H1 (cell line): ENCODE data around the gene DPEP2. TPM values are rescaled to one million over a fixed set of nuclear protein-coding genes. Genes with fewer than 3 reads are reported as not detected.

Experiments used
- CTCF ChIA-PET: fragments of 300-600 bp; sonication (Branson Sonifier 250); formaldehyde crosslinking; loops from one replicate; lab custom pipeline; 2021; ENCODE audit not compliant: partially characterized antibody; lab: Charles Lee
- POLR2A ChIA-PET: fragments of 300-600 bp; sonication (Branson Sonifier 250); formaldehyde crosslinking; loops from one replicate; lab custom pipeline; 2021; ENCODE audit warnings: inconsistent platforms; ENCODE audit not compliant: partially characterized antibody; lab: Charles Lee
- DNase-seq, 2 experiments: peaks; one replicate each; pipeline versions ENCODE4 v3.0.0 to v3.0.0-alpha.2; 2010 to 2022; ENCODE audit warnings: low spot score in 2 of 2, low read depth in 1 of 2, mixed read lengths in 1 of 2
- FAIRE-seq: peaks from 2 replicates; lab custom pipeline; 2011; peaks lifted over from hg19 to GRCh38; lab: Jason Lieb, UNC
- H2AFZ ChIP-seq: 2 replicates; pipeline ENCODE4 v1.8.1; 2012; ENCODE audit warnings: low read length, inconsistent platforms
- H2AK5ac ChIP-seq: 2 replicates; pipeline ENCODE4 v1.6.1; 2013; ENCODE audit warnings: low read depth, low read length
- H2BK120ac ChIP-seq: replicated peaks from 2 replicates; pipeline ENCODE3; 2013; ENCODE audit warnings: low read depth, low read length, inconsistent platforms
- H2BK12ac ChIP-seq: 2 replicates; pipeline ENCODE4 v1.6.1; 2013; ENCODE audit warnings: low read depth, low read length
- H2BK15ac ChIP-seq: 2 replicates; pipeline ENCODE4 v1.6.1; 2013; ENCODE audit warnings: low read length
- H2BK20ac ChIP-seq: 2 replicates; pipeline ENCODE4 v1.6.1; 2013; ENCODE audit warnings: low read length
- H2BK5ac ChIP-seq: 2 replicates; pipeline ENCODE4 v1.6.1; 2013; ENCODE audit warnings: low read depth, low read length
- H3K14ac ChIP-seq: 2 replicates; pipeline ENCODE4 v1.6.1; 2013; ENCODE audit warnings: inconsistent platforms; ENCODE audit not compliant: insufficient read length
- H3K18ac ChIP-seq: 2 replicates; pipeline ENCODE4 v1.6.1; 2013; ENCODE audit warnings: low read length; ENCODE audit errors: extremely low read depth
- H3K23ac ChIP-seq: 2 replicates; pipeline ENCODE4 v1.6.1; 2013; ENCODE audit warnings: inconsistent platforms; ENCODE audit not compliant: insufficient read length
- H3K23me2 ChIP-seq: 2 replicates; pipeline ENCODE4 v1.6.1; 2013; ENCODE audit warnings: low read depth, low read length
- H3K27ac ChIP-seq: 2 replicates; pipeline ENCODE4 v1.6.1; 2011; ENCODE audit warnings: low read depth, low read length, inconsistent platforms
- H3K27me3 ChIP-seq, 4 experiments: replicated peaks in 1 of 4; 1 replicate in 1 of 4; 2 replicates in 3 of 4; pipeline versions ENCODE4 v1.6.1 to v1.8.1; 2011 to 2013; ENCODE audit warnings: low read length in 3 of 4, mild to moderate bottlenecking in 3 of 4, inconsistent platforms in 2 of 4, mixed read lengths in 2 of 4, moderate library complexity in 1 of 4; ENCODE audit not compliant: control insufficient read depth in 3 of 4, insufficient read depth in 3 of 4; ENCODE audit errors: extremely low read depth in 1 of 4
- H3K36me3 ChIP-seq, 4 experiments: 2 replicates each; pipeline versions ENCODE4 v1.6.1 to v1.8.1; 2011 to 2013; ENCODE audit warnings: mild to moderate bottlenecking in 4 of 4, low read length in 3 of 4, moderate library complexity in 2 of 4, control low read depth in 1 of 4, inconsistent platforms in 1 of 4; ENCODE audit not compliant: insufficient read depth in 4 of 4, control insufficient read depth in 2 of 4
- H3K4ac ChIP-seq: replicated peaks from 2 replicates; pipeline ENCODE3; 2013; ENCODE audit warnings: low read length, low read depth, mixed read lengths, inconsistent platforms; ENCODE audit not compliant: insufficient read length
- H3K4me1 ChIP-seq, 4 experiments: replicated peaks in 1 of 4; 1 replicate in 1 of 4; 2 replicates in 3 of 4; pipeline versions ENCODE4 v1.6.1 to v1.8.1; 2011 to 2013; ENCODE audit warnings: low read length in 3 of 4, inconsistent platforms in 2 of 4, mixed read lengths in 1 of 4; ENCODE audit not compliant: insufficient read depth in 4 of 4, control insufficient read depth in 3 of 4
- H3K4me2 ChIP-seq, 2 experiments: 2 replicates each; pipeline versions ENCODE4 v1.6.1 to v1.8.1; 2011 to 2013; ENCODE audit warnings: low read depth in 2 of 2, low read length in 2 of 2, control low read depth in 1 of 2, inconsistent platforms in 1 of 2, mild to moderate bottlenecking in 1 of 2; ENCODE audit not compliant: insufficient read depth in 1 of 2
- H3K4me3 ChIP-seq, 4 experiments: fragments of 200-600, 300-600 bp in 1 of 4; sonication (generic), shearing (Covaris generic), sonication (Bioruptor Twin) in 1 of 4; 2 replicates each; pipeline versions ENCODE4 v1.5.1 to v1.8.1; 2011 to 2016; ENCODE audit warnings: low read length in 4 of 4, low read depth in 3 of 4, control low read depth in 2 of 4, inconsistent platforms in 2 of 4, mild to moderate bottlenecking in 2 of 4, mixed read lengths in 1 of 4, moderate library complexity in 1 of 4; ENCODE audit not compliant: insufficient read depth in 2 of 4; ENCODE audit errors: extremely low read depth in 1 of 4
- H3K56ac ChIP-seq: replicated peaks from 2 replicates; pipeline ENCODE3; 2013; ENCODE audit warnings: low read depth, mild to moderate bottlenecking, mixed read lengths, low read length, inconsistent platforms; ENCODE audit not compliant: insufficient read length
- H3K79me1 ChIP-seq: 2 replicates; pipeline ENCODE4 v1.6.1; 2013; ENCODE audit warnings: low read depth, low read length, control low read depth
- H3K79me2 ChIP-seq, 2 experiments: 2 replicates each; pipeline versions ENCODE4 v1.6.1 to v1.8.1; 2012 to 2013; ENCODE audit warnings: low read length in 2 of 2, mild to moderate bottlenecking in 2 of 2, inconsistent platforms in 1 of 2; ENCODE audit not compliant: insufficient read depth in 2 of 2, control insufficient read depth in 1 of 2
- H3K9ac ChIP-seq, 4 experiments: replicated peaks in 1 of 4; 1 replicate in 1 of 4; 2 replicates in 3 of 4; pipeline versions ENCODE4 v1.6.1 to v1.8.1; 2011 to 2013; ENCODE audit warnings: low read depth in 3 of 4, low read length in 3 of 4, control low read depth in 2 of 4, mild to moderate bottlenecking in 2 of 4, moderate library complexity in 2 of 4, inconsistent platforms in 1 of 4; ENCODE audit errors: extremely low read depth in 1 of 4
- H3K9me3 ChIP-seq, 2 experiments: 2 replicates each; pipeline versions ENCODE4 v1.6.1 to v1.8.1; 2012 to 2013; ENCODE audit warnings: mild to moderate bottlenecking in 2 of 2, moderate library complexity in 2 of 2, control low read depth in 1 of 2, inconsistent platforms in 1 of 2, low read depth in 1 of 2, low read length in 1 of 2, mixed read lengths in 1 of 2; ENCODE audit not compliant: insufficient read depth in 2 of 2
- H4K20me1 ChIP-seq, 2 experiments: replicated peaks in 1 of 2; 2 replicates each; pipeline versions ENCODE3 to v1.8.1; 2011 to 2013; ENCODE audit warnings: inconsistent platforms in 2 of 2, low read length in 2 of 2, mild to moderate bottlenecking in 1 of 2; ENCODE audit not compliant: insufficient read depth in 2 of 2, control insufficient read depth in 1 of 2
- H4K5ac ChIP-seq: 2 replicates; pipeline ENCODE4 v1.6.1; 2013; ENCODE audit warnings: low read length, low read depth, mixed read lengths, inconsistent platforms; ENCODE audit not compliant: insufficient read length
- H4K8ac ChIP-seq: 2 replicates; pipeline ENCODE4 v1.8.0; 2013; ENCODE audit warnings: mild to moderate bottlenecking, moderate library complexity, low read length, inconsistent platforms; ENCODE audit not compliant: insufficient read depth; ENCODE audit errors: extremely low read depth
- H4K91ac ChIP-seq: replicated peaks from 2 replicates; pipeline ENCODE3; 2013; ENCODE audit warnings: low read length, mixed read lengths, inconsistent platforms; ENCODE audit not compliant: insufficient read length
- CREB1 ChIP-seq: IDR thresholded peaks from 2 replicates; pipeline ENCODE4 v1.6.1; 2012; ENCODE audit warnings: inconsistent platforms
- EZH2 ChIP-seq: fragments of 200-600 bp; sonication (generic); IDR thresholded peaks from 2 replicates; pipeline ENCODE4 v1.7.1; 2012; ENCODE audit warnings: low read depth, mild to moderate bottlenecking, moderate library complexity, low read length, inconsistent platforms; ENCODE audit not compliant: severe bottlenecking
- MAFK ChIP-seq: IDR thresholded peaks from 2 replicates; pipeline ENCODE4 v1.6.1; 2012; ENCODE audit warnings: low read depth, mild to moderate bottlenecking, improper control_type of control experiment, low read length
- NANOG ChIP-seq: IDR thresholded peaks from 2 replicates; pipeline ENCODE4 v1.6.1; 2011; ENCODE audit warnings: low read length, low read depth, mild to moderate bottlenecking, inconsistent platforms; ENCODE audit not compliant: insufficient read depth, poor library complexity, severe bottlenecking
- POLR2AphosphoS5 ChIP-seq: IDR thresholded peaks from 2 replicates; pipeline ENCODE4 v1.6.1; 2011; ENCODE audit warnings: low read depth, low read length
- SIRT6 ChIP-seq: IDR thresholded peaks from one replicate; pipeline ENCODE4 v1.7.1; 2012; ENCODE audit warnings: low read length, inconsistent platforms
- SIX5 ChIP-seq: IDR thresholded peaks from 2 replicates; pipeline ENCODE4 v1.6.1; 2011; ENCODE audit warnings: mild to moderate bottlenecking, low read depth, low read length
- SRF ChIP-seq: IDR thresholded peaks from 2 replicates; pipeline ENCODE4 v1.6.1; 2011; ENCODE audit warnings: mild to moderate bottlenecking, low read depth, low read length, moderate library complexity
- WGBS, 2 experiments: shearing (Covaris generic) in 1 of 2; methylation state at CpG; one replicate each; pipeline versions ENCODE4 v1.1.6 to v1.1.7; 2013 to 2015; ENCODE audit warnings: low lambda C conversion rate in 2 of 2, mixed read lengths in 2 of 2, inconsistent platforms in 1 of 2, low coverage in 1 of 2, missing lambda C conversion rate in 1 of 2; ENCODE audit not compliant: insufficient replicate concordance in 2 of 2, insufficient coverage in 1 of 2, insufficient read length in 1 of 2; ENCODE audit errors: extremely low coverage in 1 of 2, missing lambda C conversion rate in 1 of 2; 5-methylcytosine and 5-hydroxymethylcytosine counted together
- polyA plus RNA-seq, 7 experiments: library from polyadenylated mRNA; depleted of rRNA in 3 of 7; stranded (reverse) in 5 of 7; unstranded in 2 of 7; fragments of >200 nt in 5 of 7; fragments of 200-250 nt in 2 of 7; gene quantifications; 1 replicate in 5 of 7; 2 replicates in 1 of 7; 4 replicates in 1 of 7; pipeline versions ENCODE4 v1.2.1 to v1.2.3, GENCODE V29; 2011 to 2013; ENCODE audit warnings: missing spikeins in 2 of 7, mixed read lengths in 2 of 7
- total RNA-seq: library from RNA; stranded (reverse); fragmentation: NEBNext Ultra II Directional; extraction: Animal tissue kit (Norgen Biotek cat#: 25700); gene quantifications from 2 replicates; pipeline ENCODE4 v1.2.1, GENCODE V29; 2021
- TF ChIP-seq, protein P1 (sequence below): IDR thresholded peaks from 2 replicates; pipeline ENCODE4 v1.6.1; 2012; ENCODE audit warnings: inconsistent platforms

DPEP2 gene
- total and polyA plus RNA-seq, 2 of the 8 experiments (the other 6 are each of a cell fraction or from before 2014, with no cell fraction given): not detected

DNA sequence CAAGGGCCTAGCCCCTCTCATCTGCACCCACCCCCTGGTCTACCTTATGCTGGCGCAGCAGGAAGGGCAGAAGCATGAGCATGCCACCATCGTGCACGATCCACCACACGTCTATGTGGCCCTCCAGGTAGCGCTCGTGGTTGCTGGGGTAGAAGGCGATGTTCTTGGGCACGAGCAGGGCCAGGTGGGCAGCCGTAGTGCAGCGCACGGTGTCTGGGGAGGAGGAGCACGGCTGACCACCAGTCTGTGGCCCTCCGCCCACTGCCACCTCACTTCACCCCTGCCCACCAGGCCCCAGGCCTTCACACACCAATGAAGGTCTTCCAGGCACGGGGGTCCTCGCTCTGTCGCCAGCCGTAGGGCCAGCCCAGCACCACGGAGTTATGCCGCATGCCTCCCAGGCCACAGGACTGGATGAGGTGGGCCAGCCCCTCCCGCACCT is 53.1 kb downstream of the DPEP2 start:
- no peak overlapping the region for H3K9ac ChIP-seq
- no peak overlapping the region for H3K56ac ChIP-seq
- no peak overlapping the region for H4K5ac ChIP-seq
- no peak for FAIRE-seq
- no peak overlapping the region for H2AK5ac ChIP-seq
- H3K14ac ChIP-seq: no peak overlapping the region
- H2BK120ac ChIP-seq: no peak overlapping the region
- H2BK12ac ChIP-seq: no peak overlapping the region
- H3K18ac ChIP-seq: no peak overlapping the region
- ChIA-PET CTCF (interaction anchor here (0.6 to 27.1 kb wide), 8 partner anchors 8 to 771 kb away, joined by 3 to 623 read pairs (median 4); partner anchors contain the start of genes EDC4, NRN1L, PSKH1 and SLC12A4), POLR2A (interaction anchor here (1.1 to 8.5 kb wide), 5 partner anchors 11 to 81 kb away, joined by 3 to 47 read pairs (median 3); partner anchors contain the start of genes DDX28, DUS2 and PSMB10)
- H3K79me1 ChIP-seq: peaks cover 2% of the 10 kb centered on the region; the same call in 1 of the 2 replicates
- 91% methylated on average over 17 of the region's 20 CpGs; no CpG with 5 or more reads in 1 of the 2 experiments for WGBS, 2 experiments
- H3K4me1 ChIP-seq: no peaks in the 10 kb centered on the region; a peak in 1 of 7 replicates
- H3K4me3 ChIP-seq: no peak overlapping the region
- no peaks in the 10 kb centered on the region for H3K9me3 ChIP-seq
- no peaks in the 10 kb centered on the region for H3K27me3 ChIP-seq
- H3K79me2 ChIP-seq: no peaks in the 10 kb centered on the region
- peaks cover 15 to 42% of the 10 kb centered on the region in 2 experiments for H4K20me1 ChIP-seq
- no peak overlapping the region for H2BK15ac ChIP-seq
- no peak overlapping the region for H2BK5ac ChIP-seq
- no peak overlapping the region for H3K4ac ChIP-seq
- no peak overlapping the region for H3K23ac ChIP-seq
- TF ChIP-seq EZH2 (no peak), CREB1 (no peak), SRF (no peak), NANOG (no peak), SIRT6 (no peak), MAFK (no peak), POLR2AphosphoS5 (no peak), SIX5 (no peak)
- TF ChIP-seq, protein P1, sequence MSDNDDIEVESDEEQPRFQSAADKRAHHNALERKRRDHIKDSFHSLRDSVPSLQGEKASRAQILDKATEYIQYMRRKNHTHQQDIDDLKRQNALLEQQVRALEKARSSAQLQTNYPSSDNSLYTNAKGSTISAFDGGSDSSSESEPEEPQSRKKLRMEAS: no peak
- TF ChIP-seq, all 59 proteins: peak for 0
- peaks cover 7 to 51% (median 22%) of the 10 kb centered on the region in 4 experiments; a peak in 6 of 8 replicates for H3K36me3 ChIP-seq
- no peak overlapping the region for H2AFZ ChIP-seq
- H4K8ac ChIP-seq: no peak overlapping the region; the same call in 1 of the 2 replicates
- no peak overlapping the region for H3K4me2 ChIP-seq
- H3K27ac ChIP-seq: no peak overlapping the region
- H2BK20ac ChIP-seq: no peak overlapping the region
- H3K23me2 ChIP-seq: peaks cover 3% of the 10 kb centered on the region; the same call in 1 of the 2 replicates
- no peak for DNase-seq
- H4K91ac ChIP-seq: no peak overlapping the region
